Activated CD8-positive, alpha-beta memory T cell treated with anti-CD3 and anti-CD28 coated beads, Interleukin-2, amount 10 ng/mL, durations not matched to agents 7 days and 5 days (primary cell): ENCODE data around the gene OR4D5. TPM values are rescaled to one million over a fixed set of nuclear protein-coding genes. Genes with fewer than 3 reads are reported as not detected.

Source experiments
- ATAC-seq: fragments of 150-1000 bp; cut with Tn5 transposase; one replicate; pipeline ENCODE4 v1.10.0; 2021; ENCODE audit warnings: moderate library complexity
- CTCF ChIA-PET: fragments of 350-600 bp; sonication (Branson Sonifier 250); formaldehyde crosslinking; loops from one replicate; lab custom pipeline; 2021; ENCODE audit warnings: antibody characterized with exemption; lab: Charles Lee
- DNase-seq: peaks from one replicate; pipeline ENCODE4 v3.0.0-alpha.2; 2020
- H3K27ac Mint-ChIP-seq: one replicate; pipeline ENCODE4 v1.8.0; 2021; ENCODE audit warnings: mild to moderate bottlenecking, mixed read lengths
- H3K27me3 Mint-ChIP-seq: one replicate; pipeline ENCODE4 v1.8.0; 2021; ENCODE audit warnings: mixed read lengths
- H3K36me3 Mint-ChIP-seq: one replicate; pipeline ENCODE4 v1.8.0; 2021; ENCODE audit warnings: mild to moderate bottlenecking, mixed read lengths
- H3K4me1 Mint-ChIP-seq: one replicate; pipeline ENCODE4 v1.8.0; 2021; ENCODE audit warnings: mixed read lengths
- H3K4me3 Mint-ChIP-seq: one replicate; pipeline ENCODE4 v1.8.0; 2021; ENCODE audit warnings: mild to moderate bottlenecking, moderate library complexity, mixed read lengths
- H3K9me3 Mint-ChIP-seq: one replicate; pipeline ENCODE4 v1.8.0; 2022; ENCODE audit warnings: low read depth, mixed read lengths
- total RNA-seq, 2 experiments: library from RNA; stranded (reverse); gene quantifications; one replicate each; pipeline ENCODE4 v1.2.3, GENCODE V29; 2021

Gene OR4D5
- not detected for total RNA-seq

DNA sequence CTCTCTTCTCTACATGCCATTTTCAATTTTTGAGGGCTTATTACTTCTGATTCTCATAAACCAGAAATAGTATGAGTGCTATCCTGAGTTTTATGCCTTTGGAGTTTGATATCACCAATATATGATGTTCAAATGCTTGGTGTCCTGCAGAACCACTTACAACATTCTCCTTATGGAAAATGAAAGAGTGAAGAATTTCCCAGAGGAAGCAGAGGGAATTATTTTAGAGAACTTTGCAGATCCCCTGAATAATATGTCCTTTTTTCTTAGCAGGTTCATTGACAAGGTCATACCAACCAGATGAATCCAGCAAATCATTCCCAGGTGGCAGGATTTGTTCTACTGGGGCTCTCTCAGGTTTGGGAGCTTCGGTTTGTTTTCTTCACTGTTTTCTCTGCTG lies at the start of gene OR4D5:
Gene OR4D5 (plus strand): TSS at position 301 of the 400 bp plus-strand sequence. CDS start 0 bp downstream, at position 301.
- ATAC-seq, result no peak
- H3K4me3 Mint-ChIP-seq, result no peak within 1 kb of the TSS
- H3K4me1 Mint-ChIP-seq, result no peaks in the 10 kb centered on the region
- H3K27me3 Mint-ChIP-seq, result no peaks in the 10 kb centered on the region
- H3K36me3 Mint-ChIP-seq, result no peaks in the 10 kb centered on the region
- no peak for DNase-seq
- CTCF ChIA-PET, result no interaction called here
- H3K27ac Mint-ChIP-seq, result no peak within 1 kb of the TSS
- peaks cover 2% of the 10 kb centered on the region for H3K9me3 Mint-ChIP-seq

DNA sequence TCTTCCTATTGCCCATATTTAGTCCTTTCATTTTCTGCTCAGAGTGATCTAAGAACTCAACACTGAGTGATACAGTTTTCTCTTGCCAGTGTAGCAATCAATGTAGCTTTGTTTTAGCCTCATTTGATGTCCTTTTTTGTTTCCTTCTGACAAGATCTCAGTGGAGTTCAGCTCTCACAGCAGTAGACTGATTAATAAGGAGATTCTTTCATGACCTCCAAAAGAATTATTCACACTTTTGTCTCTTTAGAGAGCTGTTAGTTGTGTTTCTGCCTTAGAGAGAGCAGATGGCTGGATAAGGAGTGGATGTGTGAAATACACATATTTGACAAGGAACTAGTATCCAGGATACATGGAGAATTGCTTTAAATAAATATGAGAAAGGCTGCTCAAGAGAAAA lies 47.4 kb upstream of the OR4D5 start:
- Mint-ChIP-seq H3K36me3 (no peaks in the 10 kb centered on the region), H3K4me1 (no peaks in the 10 kb centered on the region), H3K27ac (no peak overlapping the region), H3K4me3 (no peak overlapping the region), H3K27me3 (peaks cover 3% of the 10 kb centered on the region), H3K9me3 (no peaks in the 10 kb centered on the region)
- no peak for DNase-seq
- CTCF ChIA-PET, result no interaction called here
- no peak for ATAC-seq

DNA sequence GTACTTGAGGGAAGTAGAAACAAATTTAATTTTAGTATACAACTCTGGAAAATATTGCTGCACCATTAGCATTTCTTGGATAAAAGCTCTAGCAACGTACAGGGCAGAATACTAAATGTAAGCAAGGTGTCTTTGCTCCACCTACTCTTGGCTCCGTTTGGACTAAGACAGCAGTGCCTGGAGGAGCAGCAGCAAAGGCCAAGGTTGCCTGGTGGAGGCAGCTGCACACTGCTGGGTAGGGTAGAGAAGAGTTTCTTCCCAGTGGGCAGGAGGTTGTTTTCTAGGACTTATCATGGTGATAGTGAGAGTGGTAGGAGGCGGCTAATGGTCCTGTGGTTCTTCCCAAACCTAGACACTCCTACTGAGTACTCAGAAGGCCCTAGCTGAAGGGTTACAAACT lies 39.6 kb upstream of the OR4D5 start:
- Mint-ChIP-seq H3K4me1 (peaks cover 6% of the 10 kb centered on the region), H3K36me3 (no peaks in the 10 kb centered on the region), H3K9me3 (no peaks in the 10 kb centered on the region), H3K4me3 (no peak overlapping the region), H3K27me3 (peaks cover 9% of the 10 kb centered on the region), H3K27ac (no peak overlapping the region)
- ATAC-seq, result no peak
- CTCF ChIA-PET, result no interaction called here
- no peak for DNase-seq

DNA sequence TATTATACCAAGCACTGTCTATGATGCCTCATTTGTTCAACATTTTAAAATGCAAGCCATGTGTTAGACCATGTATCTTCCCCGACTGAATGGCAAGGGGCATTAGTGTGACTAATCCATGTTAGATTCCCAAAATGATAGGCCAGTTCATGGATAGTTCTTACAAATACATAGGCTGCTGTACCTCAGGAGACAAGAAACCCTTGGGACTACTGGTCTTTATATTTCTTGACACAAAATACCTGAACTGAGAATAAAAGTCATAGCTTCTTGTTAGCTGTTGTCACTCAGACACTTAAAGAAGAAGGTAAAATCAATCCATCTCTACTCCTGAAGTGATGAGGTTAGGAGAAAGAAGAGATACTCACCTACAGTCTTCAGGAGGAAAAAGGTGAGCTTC lies 37.5 kb upstream of the OR4D5 start, which contains the start of gene OR8D4:
Gene OR8D4 (plus strand): TSS at position 301 of the 400 bp plus-strand sequence. CDS start 4,265 bp downstream, outside the sequence.
- no peaks in the 10 kb centered on the region for H3K9me3 Mint-ChIP-seq
- H3K4me3 Mint-ChIP-seq, result no peak within 1 kb of the TSS
- ATAC-seq, result no peak
- H3K27me3 Mint-ChIP-seq, result peaks cover 13% of the 10 kb centered on the region
- H3K36me3 Mint-ChIP-seq, result no peaks in the 10 kb centered on the region
- no peak within 1 kb of the TSS for H3K27ac Mint-ChIP-seq
- peaks cover 6% of the 10 kb centered on the region for H3K4me1 Mint-ChIP-seq
- no peak for DNase-seq
- CTCF ChIA-PET, result no interaction called here

DNA sequence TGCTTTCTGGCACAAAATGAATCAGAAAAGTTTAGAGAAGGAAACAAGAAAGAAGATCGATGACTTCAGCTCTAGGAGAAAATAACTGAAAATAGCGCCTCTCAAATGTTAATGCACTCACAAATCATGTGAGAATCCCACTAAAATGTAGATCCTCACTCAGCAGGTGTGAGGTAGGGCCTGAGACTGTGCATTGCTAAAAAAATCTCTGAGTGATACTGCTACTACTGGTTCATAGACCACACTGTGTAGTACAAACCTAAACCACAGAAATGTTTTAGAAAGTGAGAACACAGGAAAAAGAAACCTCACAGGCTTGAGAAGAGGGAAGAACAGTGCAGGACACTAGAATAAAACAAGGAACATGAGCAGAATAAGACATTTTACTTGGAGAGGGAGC lies 35.5 kb upstream of the OR4D5 start:
- no peak for DNase-seq
- H3K9me3 Mint-ChIP-seq, result no peaks in the 10 kb centered on the region
- H3K4me1 Mint-ChIP-seq, result peaks cover 6% of the 10 kb centered on the region
- ATAC-seq, result no peak
- H3K36me3 Mint-ChIP-seq, result no peaks in the 10 kb centered on the region
- no peak overlapping the region for H3K27ac Mint-ChIP-seq
- peaks cover 13% of the 10 kb centered on the region for H3K27me3 Mint-ChIP-seq
- CTCF ChIA-PET, result no interaction called here
- H3K4me3 Mint-ChIP-seq, result no peak overlapping the region

DNA sequence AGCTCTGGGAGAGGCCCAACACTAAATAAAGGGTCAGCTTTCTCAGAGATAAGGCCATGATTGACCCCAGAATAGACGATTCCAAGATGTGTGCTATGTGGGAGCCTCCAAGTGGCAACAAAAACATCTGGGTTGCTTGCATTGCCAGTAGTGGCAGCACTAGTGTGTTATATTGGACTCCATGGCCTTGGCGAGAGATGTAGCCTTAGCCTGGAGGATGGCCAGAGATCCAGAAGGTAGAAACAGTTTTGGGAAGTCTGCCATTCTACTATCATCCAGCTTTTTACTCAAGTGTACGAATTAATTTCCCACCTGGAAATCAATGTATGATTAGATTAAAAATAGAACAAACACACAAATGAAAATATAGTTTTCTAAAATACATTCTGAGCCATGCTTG lies 34.5 kb upstream of the OR4D5 start:
- no peak for DNase-seq
- H3K27me3 Mint-ChIP-seq, result peaks cover 16% of the 10 kb centered on the region
- no peaks in the 10 kb centered on the region for H3K36me3 Mint-ChIP-seq
- ATAC-seq, result no peak
- no peak overlapping the region for H3K4me3 Mint-ChIP-seq
- CTCF ChIA-PET, result no interaction called here
- peaks cover 6% of the 10 kb centered on the region for H3K4me1 Mint-ChIP-seq
- no peaks in the 10 kb centered on the region for H3K9me3 Mint-ChIP-seq
- H3K27ac Mint-ChIP-seq, result no peak overlapping the region

DNA sequence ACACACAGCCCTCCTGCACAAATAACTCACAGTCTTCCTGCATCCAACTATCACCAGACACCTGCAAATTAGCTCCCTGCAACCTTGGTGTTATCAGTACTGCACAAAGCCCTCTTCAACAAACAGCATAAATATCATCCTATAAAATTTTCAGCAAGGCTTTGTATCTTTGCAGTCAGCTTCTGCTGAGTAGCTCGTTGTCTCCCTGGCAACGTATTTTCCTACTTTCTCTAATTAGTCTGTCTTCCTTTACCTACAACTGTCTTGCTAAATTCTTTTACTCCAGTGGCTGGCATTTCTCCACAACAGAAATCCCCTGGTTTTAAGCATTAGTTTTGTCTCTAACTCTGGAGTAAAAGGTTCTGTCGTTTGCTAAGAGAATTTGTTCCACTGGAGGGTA lies 33.6 kb upstream of the OR4D5 start:
- CTCF ChIA-PET, result no interaction called here
- no peak overlapping the region for H3K4me3 Mint-ChIP-seq
- DNase-seq, result no peak
- no peak overlapping the region for H3K27ac Mint-ChIP-seq
- H3K27me3 Mint-ChIP-seq, result peaks cover 16% of the 10 kb centered on the region
- no peak for ATAC-seq
- peaks cover 6% of the 10 kb centered on the region for H3K4me1 Mint-ChIP-seq
- no peaks in the 10 kb centered on the region for H3K36me3 Mint-ChIP-seq
- H3K9me3 Mint-ChIP-seq, result no peaks in the 10 kb centered on the region

DNA sequence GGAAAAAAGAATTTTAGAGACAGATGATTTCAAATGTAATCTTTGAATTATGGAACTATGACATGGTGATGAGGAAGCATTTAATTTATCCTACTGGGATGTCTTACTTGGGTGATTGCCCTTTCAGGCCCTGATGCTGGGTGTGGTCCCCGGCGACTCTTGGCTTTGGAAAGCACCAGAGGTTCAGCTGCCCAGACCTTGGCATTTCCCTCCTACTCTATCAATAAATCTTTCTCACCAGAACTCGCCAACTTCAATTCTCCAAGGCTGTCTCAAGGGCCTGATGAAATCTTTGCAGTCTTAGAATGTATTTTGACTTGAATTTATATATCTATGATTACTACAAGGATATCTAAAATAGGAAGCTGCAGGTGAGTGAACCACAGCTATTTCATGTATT lies 18.5 kb upstream of the OR4D5 start:
- H3K4me1 Mint-ChIP-seq, result no peaks in the 10 kb centered on the region

DNA sequence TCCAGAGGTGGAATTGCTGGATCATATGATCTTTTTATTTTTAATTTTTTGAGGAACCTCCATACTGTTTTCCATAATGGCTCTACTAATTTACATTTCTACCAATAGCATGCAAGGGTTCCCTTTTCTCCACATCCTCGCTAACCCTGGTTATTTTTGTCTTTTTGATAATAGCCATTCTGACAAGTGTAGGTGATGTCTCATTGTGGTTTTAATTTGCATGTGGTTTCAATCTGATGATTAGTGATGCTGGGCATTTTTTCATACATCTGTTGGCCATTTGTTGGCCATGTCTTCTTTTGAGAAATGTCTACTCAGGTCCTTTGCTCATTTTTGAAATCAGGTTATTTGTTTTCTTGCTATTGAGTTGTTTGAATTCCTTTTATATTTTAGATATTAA lies 15.4 kb upstream of the OR4D5 start:
- H3K4me3 Mint-ChIP-seq, result no peak overlapping the region
- DNase-seq (no peak), ATAC-seq (no peak)
- no peaks in the 10 kb centered on the region for H3K4me1 Mint-ChIP-seq
- CTCF ChIA-PET, result no interaction called here
- no peaks in the 10 kb centered on the region for H3K36me3 Mint-ChIP-seq
- H3K27ac Mint-ChIP-seq, result no peak overlapping the region
- no peaks in the 10 kb centered on the region for H3K9me3 Mint-ChIP-seq
- no peaks in the 10 kb centered on the region for H3K27me3 Mint-ChIP-seq

More for the DNA sequence above, 18.5 kb upstream of the OR4D5 start:
- H3K4me3 Mint-ChIP-seq, result no peak overlapping the region
- CTCF ChIA-PET, result no interaction called here
- H3K36me3 Mint-ChIP-seq, result no peaks in the 10 kb centered on the region
- DNase-seq (no peak), ATAC-seq (no peak)
- H3K9me3 Mint-ChIP-seq, result no peaks in the 10 kb centered on the region
- no peaks in the 10 kb centered on the region for H3K27me3 Mint-ChIP-seq
- H3K27ac Mint-ChIP-seq, result no peak overlapping the region

DNA sequence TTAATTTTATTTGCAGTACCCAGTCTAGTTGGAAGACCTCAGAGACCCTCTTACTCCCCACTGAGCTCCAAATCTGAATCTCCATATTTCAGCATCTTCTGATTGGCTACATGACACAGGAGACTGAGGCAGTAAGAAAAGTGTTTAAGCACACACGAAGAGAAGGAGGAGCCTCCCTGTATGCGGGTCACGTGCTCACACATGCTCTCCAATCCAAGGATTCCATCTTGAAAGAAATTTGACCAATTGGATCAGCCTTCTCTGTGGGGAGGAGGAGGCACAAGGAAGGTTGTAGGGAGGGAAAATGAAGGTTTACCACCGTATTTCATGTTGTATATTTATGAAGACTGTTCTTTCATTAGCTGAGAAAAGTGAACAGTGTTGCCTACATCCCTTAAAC lies 3.0 kb downstream of the OR4D5 start:
- no peak overlapping the region for H3K27ac Mint-ChIP-seq

DNA sequence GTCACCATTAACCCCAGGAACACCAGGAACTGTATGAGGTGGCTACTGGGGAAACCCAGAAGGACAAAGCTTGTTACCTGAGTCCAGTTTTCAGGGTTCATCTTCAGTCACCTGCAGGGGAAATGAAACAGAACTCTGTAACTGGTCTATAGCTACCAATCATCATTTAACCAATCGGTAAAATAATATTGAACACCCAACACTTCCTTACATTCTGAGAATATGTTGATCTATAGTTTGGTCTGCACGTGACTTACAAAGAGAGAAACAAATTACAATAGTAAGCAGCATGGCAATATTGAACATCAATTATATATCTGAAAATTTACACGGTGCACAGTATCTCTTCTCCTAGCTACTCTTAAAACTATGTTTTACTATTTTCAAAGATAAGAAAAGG lies 4.3 kb downstream of the OR4D5 start, which contains the start of gene OR6T1:
Gene OR6T1 (minus strand): TSS at position 101 of the 400 bp plus-strand sequence. CDS start 0 bp downstream, at position 101.
- H3K4me3 Mint-ChIP-seq, result no peak within 1 kb of the TSS

More for the DNA sequence above, 3.0 kb downstream of the OR4D5 start:
- Mint-ChIP-seq H3K27me3 (no peaks in the 10 kb centered on the region), H3K4me1 (no peaks in the 10 kb centered on the region), H3K4me3 (no peak overlapping the region), H3K9me3 (peaks cover 2% of the 10 kb centered on the region), H3K36me3 (no peaks in the 10 kb centered on the region)
- ATAC-seq (no peak), DNase-seq (no peak)
- CTCF ChIA-PET, result no interaction called here

DNA sequence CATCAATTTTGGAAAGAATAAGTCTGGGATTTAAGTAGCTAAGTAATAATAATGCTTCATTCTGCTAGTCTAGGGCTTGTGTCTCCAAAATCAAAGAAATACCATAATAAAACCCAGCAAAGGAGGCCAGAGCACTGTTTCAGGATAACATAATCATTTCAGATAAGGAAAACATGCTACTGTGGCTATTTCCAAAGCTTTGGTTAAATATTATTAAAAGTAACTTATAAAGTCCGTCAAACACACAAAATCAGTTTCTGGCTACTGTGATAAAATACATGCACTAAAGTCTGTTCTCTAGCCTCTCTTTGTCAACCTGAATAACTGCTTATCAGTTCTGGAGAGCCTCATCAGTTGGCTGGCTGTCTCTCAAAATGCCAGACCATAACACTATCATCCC lies 5.7 kb downstream of the OR4D5 start:
- no peaks in the 10 kb centered on the region for H3K36me3 Mint-ChIP-seq
- no peaks in the 10 kb centered on the region for H3K27me3 Mint-ChIP-seq
- CTCF ChIA-PET, result no interaction called here
- no peak overlapping the region for H3K4me3 Mint-ChIP-seq
- no peak overlapping the region for H3K27ac Mint-ChIP-seq
- no peaks in the 10 kb centered on the region for H3K4me1 Mint-ChIP-seq
- ATAC-seq (no peak), DNase-seq (no peak)
- H3K9me3 Mint-ChIP-seq, result no peaks in the 10 kb centered on the region

More for the DNA sequence above, 4.3 kb downstream of the OR4D5 start, which contains the start of gene OR6T1:
- DNase-seq (no peak), ATAC-seq (no peak)
- CTCF ChIA-PET, result no interaction called here
- peaks cover 2% of the 10 kb centered on the region for H3K9me3 Mint-ChIP-seq
- H3K27ac Mint-ChIP-seq, result no peak within 1 kb of the TSS
- H3K36me3 Mint-ChIP-seq, result no peaks in the 10 kb centered on the region
- H3K27me3 Mint-ChIP-seq, result no peaks in the 10 kb centered on the region
- no peaks in the 10 kb centered on the region for H3K4me1 Mint-ChIP-seq

DNA sequence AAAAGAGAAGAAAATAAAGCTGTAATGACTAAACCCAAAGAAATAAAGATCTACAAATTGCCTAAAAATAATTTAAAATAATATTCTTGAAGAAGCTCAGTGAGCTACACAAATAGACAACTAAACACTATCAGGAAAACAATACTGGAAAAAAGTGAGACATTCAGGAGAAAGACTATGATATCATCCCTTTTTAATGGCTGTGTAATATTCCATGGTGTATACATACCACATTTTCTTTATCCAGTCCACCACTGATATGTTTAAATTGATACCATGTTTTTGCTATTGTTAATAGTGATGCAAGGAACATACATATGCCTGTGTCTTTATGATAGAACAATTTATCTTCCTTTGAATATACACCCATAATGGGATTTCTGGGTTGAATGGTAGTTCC lies 17.3 kb downstream of the OR4D5 start:
- Mint-ChIP-seq H3K27ac (no peak overlapping the region), H3K4me1 (no peaks in the 10 kb centered on the region), H3K4me3 (no peak overlapping the region), H3K27me3 (no peaks in the 10 kb centered on the region), H3K36me3 (no peaks in the 10 kb centered on the region), H3K9me3 (no peaks in the 10 kb centered on the region)
- CTCF ChIA-PET, result no interaction called here
- ATAC-seq (no peak), DNase-seq (no peak)

DNA sequence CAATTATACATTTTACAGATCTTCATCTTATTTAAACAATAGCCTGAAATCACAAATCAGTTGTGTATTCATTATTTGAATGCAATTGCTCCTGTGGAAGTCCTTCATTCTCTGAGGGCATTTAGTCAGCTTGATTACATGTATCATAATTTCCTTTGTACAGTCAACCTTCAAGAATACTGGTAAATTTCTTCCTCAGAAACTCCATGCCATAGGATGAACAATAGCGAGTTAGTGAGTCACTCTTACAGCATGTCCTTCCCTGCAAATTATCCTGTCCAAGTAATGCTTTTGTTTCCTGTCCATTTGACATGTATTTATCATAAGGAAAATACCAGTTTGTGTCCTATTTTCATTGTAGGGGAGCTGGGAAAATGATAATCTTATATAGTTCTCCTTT lies 34.4 kb downstream of the OR4D5 start:
- CTCF ChIA-PET, result no interaction called here
- H3K27me3 Mint-ChIP-seq, result peaks cover 3% of the 10 kb centered on the region
- H3K4me3 Mint-ChIP-seq, result no peak overlapping the region
- H3K4me1 Mint-ChIP-seq, result peaks cover 6% of the 10 kb centered on the region
- no peak for DNase-seq
- no peak overlapping the region for H3K27ac Mint-ChIP-seq
- no peaks in the 10 kb centered on the region for H3K36me3 Mint-ChIP-seq
- ATAC-seq, result no peak
- no peaks in the 10 kb centered on the region for H3K9me3 Mint-ChIP-seq
